ENCODE measurements around the gene NXPH1. TPM values are rescaled to one million over a fixed set of nuclear protein-coding genes. Genes with fewer than 3 reads are reported as not detected.

NXPH1 gene
- total and polyA plus RNA-seq, 8 donors, result 0.11 TPM; not detected in 7

DNA sequence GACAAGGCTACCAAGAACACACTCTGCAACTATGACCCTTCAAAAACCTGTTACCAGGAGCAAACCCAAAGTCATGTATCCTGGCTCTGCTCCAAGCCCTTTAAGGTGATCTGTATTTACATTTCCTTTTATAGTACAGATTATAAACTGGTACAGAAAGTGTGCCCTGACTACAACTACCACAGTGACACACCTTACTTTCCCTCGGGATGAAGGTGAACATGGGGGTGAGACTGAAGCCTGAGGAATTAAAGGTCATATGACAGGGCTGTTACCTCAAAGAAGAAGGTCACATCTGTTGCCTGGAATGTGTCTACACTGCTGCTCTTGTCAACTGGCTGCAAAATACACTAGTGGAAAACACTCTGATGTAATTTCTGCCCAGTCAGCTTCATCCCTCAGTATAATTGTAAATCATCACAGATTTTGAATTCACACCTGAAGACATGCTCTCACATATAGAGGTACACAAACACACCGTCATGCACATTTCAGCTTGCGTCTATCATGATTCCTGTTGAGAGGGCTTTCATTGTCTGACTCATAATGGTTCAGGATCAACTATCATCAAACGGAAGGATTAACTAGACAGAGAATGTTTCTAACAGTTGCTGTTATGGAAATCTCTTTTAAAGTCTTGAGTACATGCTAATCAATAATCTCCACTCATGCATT lies 318.3 kb downstream of the NXPH1 start:
- no peaks in the 10 kb centered on the region for H3K4me1 ChIP-seq
- TF ChIP-seq, protein P1, sequence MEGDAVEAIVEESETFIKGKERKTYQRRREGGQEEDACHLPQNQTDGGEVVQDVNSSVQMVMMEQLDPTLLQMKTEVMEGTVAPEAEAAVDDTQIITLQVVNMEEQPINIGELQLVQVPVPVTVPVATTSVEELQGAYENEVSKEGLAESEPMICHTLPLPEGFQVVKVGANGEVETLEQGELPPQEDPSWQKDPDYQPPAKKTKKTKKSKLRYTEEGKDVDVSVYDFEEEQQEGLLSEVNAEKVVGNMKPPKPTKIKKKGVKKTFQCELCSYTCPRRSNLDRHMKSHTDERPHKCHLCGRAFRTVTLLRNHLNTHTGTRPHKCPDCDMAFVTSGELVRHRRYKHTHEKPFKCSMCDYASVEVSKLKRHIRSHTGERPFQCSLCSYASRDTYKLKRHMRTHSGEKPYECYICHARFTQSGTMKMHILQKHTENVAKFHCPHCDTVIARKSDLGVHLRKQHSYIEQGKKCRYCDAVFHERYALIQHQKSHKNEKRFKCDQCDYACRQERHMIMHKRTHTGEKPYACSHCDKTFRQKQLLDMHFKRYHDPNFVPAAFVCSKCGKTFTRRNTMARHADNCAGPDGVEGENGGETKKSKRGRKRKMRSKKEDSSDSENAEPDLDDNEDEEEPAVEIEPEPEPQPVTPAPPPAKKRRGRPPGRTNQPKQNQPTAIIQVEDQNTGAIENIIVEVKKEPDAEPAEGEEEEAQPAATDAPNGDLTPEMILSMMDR (IDR thresholded peaks at IDR 0.05), result no peak
- no peak overlapping the region for H3K27ac ChIP-seq
- H3K27me3 ChIP-seq, result no peaks in the 10 kb centered on the region
- DNase-seq, result peak in 2 of 4 donors; percentile 7 to 54
- H3K36me3 ChIP-seq, result no peaks in the 10 kb centered on the region
- intact Hi-C loops (cut with DNase I), result no loop called here
- ATAC-seq, result peak; percentile 33
- H3K9me3 ChIP-seq, result no peaks in the 10 kb centered on the region
- no peak overlapping the region for H3K4me3 ChIP-seq

DNA sequence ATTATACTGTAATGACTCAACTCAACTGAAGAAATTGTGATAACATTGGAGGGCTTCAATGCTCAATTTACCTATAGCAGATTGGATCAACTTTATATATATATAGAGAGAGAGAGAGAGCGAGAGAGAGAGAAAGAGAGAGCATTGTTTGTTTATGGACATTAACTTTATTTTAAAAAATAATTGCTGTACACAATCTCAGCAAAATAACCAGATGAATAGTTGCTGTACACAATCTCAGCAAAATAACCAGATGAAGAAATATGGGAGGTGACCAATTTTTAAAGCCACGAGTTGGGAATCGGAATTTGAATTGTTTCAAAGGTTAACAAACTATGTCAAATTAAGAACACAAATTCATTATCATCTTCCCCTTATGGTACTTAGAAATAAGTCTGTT lies 319.9 kb downstream of the NXPH1 start:
- TF ChIP-seq, protein P1 (IDR thresholded peaks at IDR 0.05), result no peak
- intact Hi-C loops (cut with DNase I), result no loop called here

DNA sequence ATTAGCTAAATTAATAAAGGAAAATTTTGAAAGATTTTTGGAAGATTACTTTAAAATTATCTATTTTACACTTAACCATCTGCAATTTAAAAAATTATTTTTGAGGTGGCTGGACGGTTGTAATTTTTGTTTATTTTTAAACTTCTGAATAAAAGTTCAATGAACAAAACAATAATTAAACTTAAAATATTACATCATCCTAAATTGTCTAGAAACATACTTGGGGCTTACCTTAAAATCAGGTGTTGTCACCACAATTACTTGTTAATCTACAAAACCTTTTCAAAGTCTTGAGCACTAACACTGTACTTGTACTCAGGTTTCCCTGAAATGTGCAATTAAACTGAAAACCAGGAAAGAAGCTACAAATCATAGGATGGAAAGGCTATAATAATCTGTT lies 328.3 kb downstream of the NXPH1 start:
- Histone ChIP-seq H3K36me3 (no peaks in the 10 kb centered on the region), H3K4me3 (no peak overlapping the region), H3K9me3 (no peaks in the 10 kb centered on the region), H3K27me3 (no peaks in the 10 kb centered on the region), H3K4me1 (no peaks in the 10 kb centered on the region), H3K27ac (no peak overlapping the region)
- intact Hi-C loops (cut with DNase I), result no loop called here
- ATAC-seq (no peak), DNase-seq (no peak)
- TF ChIP-seq, protein P1 (IDR thresholded peaks at IDR 0.05), result no peak

More for the DNA sequence above, 319.9 kb downstream of the NXPH1 start:
- no peaks in the 10 kb centered on the region for H3K9me3 ChIP-seq
- DNase-seq (no peak), ATAC-seq (no peak)
- no peak overlapping the region for H3K27ac ChIP-seq
- H3K27me3 ChIP-seq, result no peaks in the 10 kb centered on the region
- H3K4me1 ChIP-seq, result no peaks in the 10 kb centered on the region
- no peak overlapping the region for H3K4me3 ChIP-seq
- no peaks in the 10 kb centered on the region for H3K36me3 ChIP-seq

DNA sequence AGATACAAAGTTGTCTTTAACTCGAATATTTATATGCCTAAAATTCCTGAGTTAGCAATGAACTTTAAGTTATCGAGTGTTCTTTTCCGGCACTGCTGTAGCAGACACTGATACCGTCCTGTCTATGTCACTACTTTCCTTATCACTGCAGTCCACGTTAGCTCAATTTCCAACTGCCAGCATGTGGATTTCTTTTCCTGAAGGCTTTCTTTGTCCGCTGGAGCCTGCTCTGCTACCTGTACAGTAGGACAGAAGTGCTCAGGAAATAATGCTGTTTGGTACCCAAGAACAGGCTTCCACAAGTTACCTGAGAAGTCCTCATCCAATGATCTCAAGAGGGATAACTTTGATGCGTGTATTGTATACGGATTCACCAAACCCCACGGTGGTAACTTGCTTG lies 329.4 kb downstream of the NXPH1 start:
- Histone ChIP-seq H3K27ac (no peak overlapping the region), H3K4me1 (no peaks in the 10 kb centered on the region), H3K9me3 (no peaks in the 10 kb centered on the region), H3K27me3 (no peaks in the 10 kb centered on the region), H3K36me3 (no peaks in the 10 kb centered on the region), H3K4me3 (no peak overlapping the region)
- intact Hi-C loops (cut with DNase I), result no loop called here
- DNase-seq, result no peak
- TF ChIP-seq, protein P1 (IDR thresholded peaks at IDR 0.05), result no peak
- no peak for ATAC-seq

DNA sequence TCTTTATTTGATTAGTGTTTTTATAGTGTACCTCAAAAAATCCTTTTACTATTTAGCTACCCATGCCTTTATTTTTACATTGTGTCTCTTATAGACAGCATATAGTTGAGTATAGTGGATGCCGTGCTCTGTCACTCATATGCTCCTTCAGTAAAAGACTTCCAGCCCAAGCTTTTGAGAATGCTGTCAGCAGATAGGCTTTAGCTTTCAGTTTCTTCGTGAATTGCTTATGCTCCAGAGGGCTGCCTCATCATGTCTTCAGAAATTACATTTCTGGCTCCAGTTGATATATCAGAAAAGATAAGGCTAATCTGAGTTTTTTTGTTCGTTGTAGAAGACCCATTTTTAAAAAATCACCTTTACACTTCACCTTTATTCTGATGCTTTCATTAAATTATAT lies 332.0 kb downstream of the NXPH1 start:
- ATAC-seq, result no peak
- intact Hi-C loops (cut with DNase I), result no loop called here

More for the DNA sequence above, 332.0 kb downstream of the NXPH1 start:
- Histone ChIP-seq H3K4me3 (no peak overlapping the region), H3K4me1 (no peaks in the 10 kb centered on the region), H3K36me3 (no peaks in the 10 kb centered on the region), H3K27me3 (no peaks in the 10 kb centered on the region), H3K27ac (no peak overlapping the region), H3K9me3 (no peaks in the 10 kb centered on the region)
- TF ChIP-seq, protein P1 (IDR thresholded peaks at IDR 0.05), result no peak
- DNase-seq, result no peak

Data from left lung (tissue), 10 donors.